ENCODE measurements around the gene CYB561D1.

- TF ChIP-seq CTCF (conservative IDR thresholded peaks at IDR 0.05) (no peak), ZFX (IDR thresholded peaks at IDR 0.05) (no peak)
Measured at GRCh38 chr1:109466125-109466451, 27.8 kb upstream of the CYB561D1 start.
